Measurements from ENCODE around the gene PCDH12.

PCDH12 gene

GRCh38 chr5:141942185-141942857 is 15.7 kb downstream of the PCDH12 start:
- no peak overlapping the region for H3K4me3 ChIP-seq (ENCODE audit: control insufficient read depth, low read depth, low read length)
- DNase-seq (ENCODE audit: low read depth), result no peak
- TF ChIP-seq, protein P1, sequence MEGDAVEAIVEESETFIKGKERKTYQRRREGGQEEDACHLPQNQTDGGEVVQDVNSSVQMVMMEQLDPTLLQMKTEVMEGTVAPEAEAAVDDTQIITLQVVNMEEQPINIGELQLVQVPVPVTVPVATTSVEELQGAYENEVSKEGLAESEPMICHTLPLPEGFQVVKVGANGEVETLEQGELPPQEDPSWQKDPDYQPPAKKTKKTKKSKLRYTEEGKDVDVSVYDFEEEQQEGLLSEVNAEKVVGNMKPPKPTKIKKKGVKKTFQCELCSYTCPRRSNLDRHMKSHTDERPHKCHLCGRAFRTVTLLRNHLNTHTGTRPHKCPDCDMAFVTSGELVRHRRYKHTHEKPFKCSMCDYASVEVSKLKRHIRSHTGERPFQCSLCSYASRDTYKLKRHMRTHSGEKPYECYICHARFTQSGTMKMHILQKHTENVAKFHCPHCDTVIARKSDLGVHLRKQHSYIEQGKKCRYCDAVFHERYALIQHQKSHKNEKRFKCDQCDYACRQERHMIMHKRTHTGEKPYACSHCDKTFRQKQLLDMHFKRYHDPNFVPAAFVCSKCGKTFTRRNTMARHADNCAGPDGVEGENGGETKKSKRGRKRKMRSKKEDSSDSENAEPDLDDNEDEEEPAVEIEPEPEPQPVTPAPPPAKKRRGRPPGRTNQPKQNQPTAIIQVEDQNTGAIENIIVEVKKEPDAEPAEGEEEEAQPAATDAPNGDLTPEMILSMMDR (conservative IDR thresholded peaks at IDR 0.05; ENCODE audit: control insufficient read depth, insufficient read depth, low read depth, low read length), result no peak

- no peak for DNase-seq (ENCODE audit: low read depth)
- TF ChIP-seq, protein P1 (conservative IDR thresholded peaks at IDR 0.05; ENCODE audit: control insufficient read depth, insufficient read depth, low read depth, low read length), result no peak
- no peak overlapping the region for H3K4me3 ChIP-seq (ENCODE audit: control insufficient read depth, low read depth, low read length)
These were observed 16.2 kb downstream of the PCDH12 start for GRCh38 chr5:141941779-141942178.

- DNase-seq (ENCODE audit: low read depth), result peak; percentile 46
- H3K4me3 ChIP-seq (ENCODE audit: control insufficient read depth, low read depth, low read length), result no peak overlapping the region
- TF ChIP-seq, protein P1 (conservative IDR thresholded peaks at IDR 0.05; ENCODE audit: control insufficient read depth, insufficient read depth, low read depth, low read length), result no peak
These were observed 16.7 kb downstream of the PCDH12 start for GRCh38 chr5:141941307-141941706.

DNA sequence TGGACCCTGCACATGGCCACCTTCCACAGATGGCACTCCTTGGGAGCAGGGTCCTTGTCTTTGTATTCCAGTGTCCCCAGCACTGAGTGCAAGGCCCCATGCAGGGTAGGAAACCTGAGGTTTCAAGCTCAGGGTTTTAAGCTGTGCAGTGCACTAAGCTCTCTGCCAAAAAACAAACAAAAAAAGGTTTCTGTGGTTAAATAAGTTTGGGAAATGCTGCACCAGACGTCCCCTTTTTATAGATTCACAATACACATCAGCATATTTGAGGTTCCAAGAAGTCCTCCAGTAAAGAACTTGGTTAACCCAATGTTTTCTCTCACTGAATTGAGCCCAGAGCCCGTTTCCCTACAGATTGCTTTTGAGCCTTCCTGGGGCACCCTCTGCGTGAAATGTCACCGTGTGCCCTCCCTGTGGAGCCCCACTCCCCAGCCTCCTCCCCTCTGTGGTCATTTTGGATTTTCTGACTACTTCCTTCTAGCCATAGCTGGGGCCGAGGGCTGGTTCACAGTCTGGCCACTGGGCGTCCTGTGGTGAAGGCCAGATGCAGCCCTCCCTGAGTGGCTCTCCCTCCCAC is 17.2 kb downstream of the PCDH12 start:
- TF ChIP-seq, protein P1 (conservative IDR thresholded peaks at IDR 0.05; ENCODE audit: control insufficient read depth, insufficient read depth, low read depth, low read length), result peak; percentile 17
- H3K4me3 ChIP-seq (ENCODE audit: control insufficient read depth, low read depth, low read length), result no peak overlapping the region
- DNase-seq (ENCODE audit: low read depth), result peak; percentile 38

DNA sequence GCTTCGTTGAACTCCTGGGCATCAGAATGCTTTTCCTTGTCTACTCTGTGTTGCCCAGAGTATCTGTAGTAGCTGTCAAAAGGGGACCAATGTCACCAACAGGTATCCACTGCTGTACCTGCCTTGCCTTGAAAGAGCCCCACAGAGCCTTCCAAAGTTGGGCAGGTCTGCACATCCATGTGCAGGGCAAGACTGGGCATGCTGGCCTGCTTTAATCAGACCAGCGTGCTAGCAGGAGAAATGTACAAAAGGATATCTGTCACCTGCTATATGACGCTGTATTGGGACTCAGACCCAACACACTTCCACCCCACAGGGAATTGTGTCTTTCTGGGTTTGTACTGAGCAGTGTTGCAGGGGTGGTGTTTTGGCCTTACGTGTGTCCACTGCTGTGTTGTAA is 22.5 kb downstream of the PCDH12 start:
- no peak for DNase-seq (ENCODE audit: low read depth)
- no peak overlapping the region for H3K4me3 ChIP-seq (ENCODE audit: control insufficient read depth, low read depth, low read length)
- TF ChIP-seq, protein P1 (conservative IDR thresholded peaks at IDR 0.05; ENCODE audit: control insufficient read depth, insufficient read depth, low read depth, low read length), result no peak

DNA sequence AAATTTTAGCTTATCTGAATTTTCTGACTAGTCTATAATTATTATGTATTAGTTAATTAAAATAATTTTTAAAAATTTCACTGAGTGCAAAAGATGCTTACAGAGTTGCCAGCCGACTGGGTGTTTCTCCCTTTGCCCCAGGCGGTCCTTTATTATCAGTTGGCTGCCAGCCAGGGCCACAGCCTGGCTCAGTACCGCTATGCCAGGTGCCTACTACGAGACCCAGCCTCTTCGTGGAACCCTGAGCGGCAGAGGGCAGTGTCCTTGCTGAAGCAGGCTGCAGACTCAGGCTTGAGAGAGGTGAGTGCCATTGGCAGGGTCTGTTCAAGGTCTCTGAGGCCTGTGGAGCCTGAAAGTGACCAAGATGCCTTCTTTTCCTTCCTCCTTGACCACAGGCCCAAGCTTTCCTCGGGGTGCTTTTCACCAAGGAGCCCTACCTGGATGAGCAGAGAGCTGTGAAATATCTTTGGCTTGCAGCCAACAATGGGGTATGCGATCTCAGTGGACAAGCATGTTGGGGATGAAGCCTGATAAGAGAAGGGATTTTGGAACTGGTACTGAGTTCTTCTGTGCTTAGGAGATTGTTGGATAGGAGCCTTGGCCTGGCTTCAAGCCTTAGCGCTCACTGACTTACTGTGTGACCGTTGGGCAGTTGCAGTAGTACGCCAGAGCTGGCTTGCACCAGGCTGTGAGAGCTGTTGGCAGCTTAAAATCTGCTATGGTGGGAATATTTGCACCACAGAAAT is 23.7 kb downstream of the PCDH12 start:
- DNase-seq (ENCODE audit: low read depth), result no peak
- no peak overlapping the region for H3K4me3 ChIP-seq (ENCODE audit: control insufficient read depth, low read depth, low read length)
- TF ChIP-seq, protein P1 (conservative IDR thresholded peaks at IDR 0.05; ENCODE audit: control insufficient read depth, insufficient read depth, low read depth, low read length), result no peak
